GM18511 (cell line): Measurements from ENCODE around the gene RPL7A.
A peak's percentile ranks its signal among the peaks of the same experiment; 100 is the strongest.
"Not testable (repeated sequence)": the region's sequence is repeated elsewhere in the genome, so short reads cannot be mapped to it uniquely, and the experiment has no call there.

Experiments
- ATAC-seq: cut with Tn5 transposase; IDR thresholded peaks from one replicate; pipeline ENCODE4 v1.9.1; 2021; ENCODE audit warnings: mild to moderate bottlenecking, moderate library complexity; ENCODE audit not compliant: unreplicated experiment

The RPL7A gene

GRCh38 chr9:133327834-133328484 lies 20.1 kb upstream of the RPL7A start:
- ATAC-seq: no peak

- ATAC-seq: not testable (repeated sequence)
Observed at GRCh38 chr9:133329306-133330156, 18.5 kb upstream of the RPL7A start.

GRCh38 chr9:133331221-133331620 lies 16.8 kb upstream of the RPL7A start:
- ATAC-seq: no peak

GRCh38 chr9:133331641-133332380 lies 16.2 kb upstream of the RPL7A start:
- ATAC-seq: no peak

GRCh38 chr9:133332381-133332730 lies 15.7 kb upstream of the RPL7A start:
- ATAC-seq: no peak

GRCh38 chr9:133333011-133333410 lies 15.0 kb upstream of the RPL7A start:
- no peak for ATAC-seq

GRCh38 chr9:133333566-133333965 lies 14.5 kb upstream of the RPL7A start:
- no peak for ATAC-seq

- ATAC-seq: no peak
Observed at GRCh38 chr9:133334161-133334560, 13.9 kb upstream of the RPL7A start.

- ATAC-seq: not testable (repeated sequence)
Observed at GRCh38 chr9:133334888-133335287, 13.1 kb upstream of the RPL7A start.

GRCh38 chr9:133335924-133336811 lies 11.8 kb upstream of the RPL7A start, which contains the start of gene SURF6:
TSS of gene SURF6 (minus strand) at chr9:133336188. CDS start at chr9:133336132, 56 bp downstream.
- ATAC-seq: peak; percentile 91

GRCh38 chr9:133339641-133340040 lies 8.4 kb upstream of the RPL7A start:
- ATAC-seq: no peak

- ATAC-seq: no peak
Observed at GRCh38 chr9:133340256-133340655, 7.8 kb upstream of the RPL7A start.

- no peak for ATAC-seq
Observed at GRCh38 chr9:133340916-133341315, 7.1 kb upstream of the RPL7A start.

GRCh38 chr9:133341369-133342068 lies 6.5 kb upstream of the RPL7A start:
- no peak for ATAC-seq

GRCh38 chr9:133342069-133342406 lies 6.0 kb upstream of the RPL7A start:
- no peak for ATAC-seq

- ATAC-seq: no peak
Observed at GRCh38 chr9:133342570-133342969, 5.4 kb upstream of the RPL7A start.

- no peak for ATAC-seq
Observed at GRCh38 chr9:133344071-133344470, 3.9 kb upstream of the RPL7A start.

- ATAC-seq: no peak
Observed at GRCh38 chr9:133344979-133345378, 3.0 kb upstream of the RPL7A start.

GRCh38 chr9:133345596-133345995 lies 2.4 kb upstream of the RPL7A start:
- ATAC-seq: no peak
